Stimulated activated CD4-positive, alpha-beta T cell treated with anti-CD3 and anti-CD28 coated beads, Interleukin-2, amount 100 ng/mL, for 48 hours (primary cell): ENCODE data around the gene MGRN1.

Source experiments
- DNase-seq, 2 donors: peaks; one replicate each; pipeline ENCODE4 v3.0.0-alpha.2; 2020

MGRN1 gene

DNA sequence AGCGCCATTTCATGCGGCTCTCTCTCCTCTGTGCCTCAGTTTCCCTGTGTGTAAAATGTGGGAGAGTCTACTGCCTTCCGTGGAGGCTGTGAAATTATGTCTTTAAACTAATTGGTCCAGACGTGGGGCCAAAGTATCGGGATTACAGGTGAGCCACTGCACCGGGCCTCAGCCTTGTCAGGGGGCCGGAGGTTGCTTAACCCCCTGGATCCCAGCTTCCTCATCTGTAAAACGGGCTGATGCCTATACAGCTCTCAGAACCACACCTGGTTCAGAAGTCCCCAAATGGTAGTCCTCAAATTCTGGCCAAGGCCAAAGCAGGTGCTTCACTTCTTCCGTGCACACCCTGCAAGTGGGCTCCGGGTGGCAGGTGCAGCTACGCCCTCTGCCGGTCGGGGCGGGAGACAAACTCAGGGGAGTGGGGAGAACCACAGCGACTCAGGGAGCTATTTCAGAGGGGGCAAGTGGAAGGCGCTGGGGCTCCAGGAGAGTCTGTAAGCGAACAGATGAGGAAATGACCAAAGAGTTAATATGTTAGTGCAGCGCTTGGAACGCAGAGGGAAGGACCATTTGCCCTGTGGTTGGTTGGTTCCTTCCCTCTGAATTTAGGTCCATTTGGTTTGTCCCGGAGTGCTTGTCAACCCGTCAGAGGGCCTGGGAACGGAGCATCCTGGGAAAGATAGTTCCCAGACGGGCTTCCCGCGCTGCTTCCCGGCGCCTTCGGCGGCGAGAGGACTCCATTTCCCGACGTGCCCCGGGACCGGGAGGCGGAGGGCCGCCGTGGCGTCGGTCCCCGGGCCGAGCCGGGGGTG is at the start of gene MGRN1:
Gene MGRN1, plus strand, starts transcription at position 812 of the 812 bp plus-strand sequence. CDS start 135 bp downstream, outside the sequence.
- peak; percentile 87 to 90 for DNase-seq

DNA sequence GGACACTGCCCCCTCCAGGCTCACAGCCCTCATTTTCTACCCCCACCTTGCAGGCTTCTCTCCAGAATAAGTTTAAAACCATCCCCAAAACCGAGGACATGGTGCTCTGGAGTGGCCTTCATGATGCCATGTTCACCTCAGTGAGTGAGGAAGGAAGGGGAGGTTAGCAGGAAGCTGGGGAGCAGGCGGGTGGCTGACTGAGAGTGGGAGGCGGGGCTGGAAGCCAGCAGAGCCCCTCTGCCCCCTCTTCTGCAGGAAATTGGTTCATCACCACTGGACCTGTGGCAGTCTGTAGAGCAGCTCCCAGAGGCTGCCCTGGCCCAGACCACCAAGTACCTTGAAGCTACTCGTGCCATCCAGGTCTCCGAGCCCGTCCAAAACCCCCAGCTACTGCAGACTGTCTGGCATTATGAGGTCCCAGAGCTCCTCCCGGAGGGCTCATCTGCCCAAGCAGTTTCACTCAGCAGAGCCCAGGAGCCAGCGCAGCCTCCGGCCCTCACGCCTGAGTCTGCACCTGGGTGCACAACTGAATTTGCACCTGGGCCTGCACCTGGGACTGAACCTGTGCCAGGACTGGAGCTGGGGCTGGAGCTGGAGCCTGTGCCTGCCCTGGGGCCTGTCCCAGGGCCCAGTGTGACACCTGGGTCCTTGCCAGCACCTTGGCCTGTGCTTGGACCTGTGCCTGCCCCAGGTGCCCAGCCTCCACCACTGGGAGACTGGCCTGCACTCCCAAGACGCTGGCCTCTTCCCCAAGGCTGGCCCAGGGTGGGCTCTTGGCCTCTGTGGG is 49.5 kb upstream of the MGRN1 start:
- no peak for DNase-seq

- no peak for DNase-seq
These were observed 48.6 kb upstream of the MGRN1 start for GRCh38 chr16:4576008-4576407.

DNA sequence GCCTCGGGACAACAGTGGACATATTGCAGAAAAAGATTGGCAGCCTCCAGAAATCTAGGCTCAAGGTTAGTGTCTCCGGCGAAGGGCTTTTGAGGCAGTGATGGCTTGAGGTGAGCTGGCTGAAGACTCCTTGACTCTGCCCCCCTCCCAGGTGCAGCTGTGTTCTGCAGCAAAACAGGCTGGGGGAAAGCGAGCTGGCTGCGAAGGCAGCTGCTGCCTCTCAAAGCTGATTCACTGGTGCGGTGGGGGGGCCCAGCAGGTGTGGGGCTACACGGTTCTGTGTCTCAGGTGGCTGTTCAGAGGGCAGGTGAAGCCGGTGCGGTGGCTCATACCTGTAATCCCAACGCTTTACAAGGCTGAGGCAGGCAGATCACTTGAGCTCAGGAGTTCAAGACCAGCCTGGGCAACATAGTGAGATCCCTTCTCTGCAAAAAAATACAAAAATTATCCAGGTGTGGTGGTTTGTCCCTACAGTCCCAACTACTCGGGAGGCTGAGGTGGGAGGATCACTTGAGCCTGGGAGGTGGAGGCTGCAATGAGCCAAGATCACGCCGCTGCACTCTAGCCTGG is 45.6 kb upstream of the MGRN1 start:
- no peak for DNase-seq

DNA sequence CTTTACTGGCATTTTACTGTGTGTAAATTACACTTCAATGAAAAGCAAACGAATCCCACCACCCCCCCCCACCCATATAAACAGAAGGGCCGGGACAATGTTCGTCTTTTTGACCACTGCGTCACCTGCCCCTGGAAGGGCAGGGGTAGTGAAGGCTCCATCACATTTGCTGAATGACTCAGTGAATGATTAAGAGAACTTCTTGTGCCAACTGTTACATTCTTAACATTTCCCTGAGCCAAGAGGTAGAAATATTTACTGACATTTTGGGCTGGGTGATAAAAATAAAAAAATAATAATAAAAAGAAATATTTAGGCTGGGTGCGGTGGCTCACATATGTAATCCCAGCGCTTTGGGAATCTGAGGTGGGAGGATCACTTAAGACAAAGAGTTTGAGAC is 44.4 kb upstream of the MGRN1 start:
- no peak for DNase-seq

DNA sequence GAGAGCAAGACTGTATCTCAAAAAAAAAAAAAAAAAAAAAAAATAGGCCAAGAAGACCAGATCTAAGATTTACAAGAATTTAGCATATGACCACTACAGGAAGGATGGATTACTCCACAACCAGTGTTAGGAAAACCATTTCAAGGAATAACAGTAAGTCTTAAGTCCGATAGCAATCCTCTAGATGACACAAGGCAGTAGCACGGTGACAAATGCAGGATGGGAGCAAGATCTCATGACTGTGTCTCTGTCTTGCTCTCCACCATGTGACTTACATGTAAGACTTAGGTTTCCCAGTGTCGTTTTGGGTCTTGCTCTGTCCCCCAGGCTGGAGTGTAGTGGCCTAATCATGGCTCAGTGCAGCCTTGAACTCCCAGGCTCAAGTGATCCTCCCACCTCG is 40.7 kb upstream of the MGRN1 start:
- DNase-seq = no peak

DNA sequence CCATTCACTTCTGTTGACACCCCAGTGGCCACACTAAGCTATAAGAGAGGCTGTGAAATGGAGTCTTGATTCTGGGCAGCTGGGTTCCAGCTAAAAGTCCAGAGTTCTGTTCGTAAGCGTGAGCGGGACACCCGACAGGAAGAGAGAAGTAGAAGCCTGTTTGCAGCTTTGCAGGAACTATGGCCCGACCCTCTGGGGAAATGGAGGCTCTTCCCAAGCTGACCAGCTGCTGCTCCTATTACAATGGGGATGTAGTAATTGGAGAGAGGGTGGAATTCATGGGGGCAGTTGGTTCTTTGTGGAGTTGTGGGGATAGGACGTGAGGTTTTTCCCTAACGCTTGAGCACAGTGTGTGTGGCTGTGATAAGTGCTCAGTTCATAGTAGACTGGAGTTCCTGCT is 38.3 kb upstream of the MGRN1 start:
- DNase-seq = no peak

GRCh38 chr16:4588386-4588785 is 36.2 kb upstream of the MGRN1 start:
- DNase-seq = no peak

- DNase-seq = no peak
These were observed 35.7 kb upstream of the MGRN1 start for GRCh38 chr16:4588961-4589360.

GRCh38 chr16:4591191-4591590 is 33.4 kb upstream of the MGRN1 start:
- DNase-seq = no peak

DNA sequence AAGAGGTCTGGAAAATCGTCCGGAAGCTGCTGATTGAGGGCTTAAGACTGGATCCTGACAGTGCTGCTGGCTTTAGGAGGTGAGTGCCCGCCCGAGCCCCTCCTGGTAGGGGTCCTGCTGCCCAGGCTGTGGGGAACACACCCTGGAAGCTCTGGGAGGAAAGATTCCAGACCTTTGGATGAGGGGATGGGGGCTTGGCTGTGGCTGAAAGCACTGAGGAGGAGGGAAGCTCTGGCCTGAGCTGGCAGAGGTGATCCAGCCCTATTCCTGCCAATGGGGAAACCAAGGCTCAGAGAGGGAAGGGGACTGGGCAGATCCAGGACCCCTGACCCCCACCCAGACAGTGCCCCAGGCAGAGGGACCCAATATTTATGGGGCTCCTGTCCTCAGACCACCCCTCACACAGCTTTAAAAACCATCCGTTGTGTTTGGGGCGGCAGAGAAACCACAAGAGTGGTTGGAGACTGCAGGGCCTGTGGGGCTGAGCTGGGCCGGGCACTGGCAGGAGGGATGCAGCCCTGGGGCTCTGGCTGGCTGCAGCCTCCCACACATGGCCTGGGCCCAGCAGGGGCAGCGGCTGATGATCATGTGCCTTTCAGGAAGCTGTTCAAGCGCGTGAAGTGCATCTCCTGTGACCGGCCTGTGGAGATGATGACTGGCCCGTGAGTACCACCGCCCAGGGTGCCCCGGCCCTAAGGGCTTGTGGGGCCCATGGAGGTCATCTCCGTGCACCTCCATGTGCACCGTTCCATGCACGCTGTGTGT is 32.7 kb upstream of the MGRN1 start:
- DNase-seq = no peak

- no peak for DNase-seq
These were observed 31.5 kb upstream of the MGRN1 start for GRCh38 chr16:4593086-4593485.

- no peak for DNase-seq
These were observed 29.9 kb upstream of the MGRN1 start for GRCh38 chr16:4594433-4595410.

DNA sequence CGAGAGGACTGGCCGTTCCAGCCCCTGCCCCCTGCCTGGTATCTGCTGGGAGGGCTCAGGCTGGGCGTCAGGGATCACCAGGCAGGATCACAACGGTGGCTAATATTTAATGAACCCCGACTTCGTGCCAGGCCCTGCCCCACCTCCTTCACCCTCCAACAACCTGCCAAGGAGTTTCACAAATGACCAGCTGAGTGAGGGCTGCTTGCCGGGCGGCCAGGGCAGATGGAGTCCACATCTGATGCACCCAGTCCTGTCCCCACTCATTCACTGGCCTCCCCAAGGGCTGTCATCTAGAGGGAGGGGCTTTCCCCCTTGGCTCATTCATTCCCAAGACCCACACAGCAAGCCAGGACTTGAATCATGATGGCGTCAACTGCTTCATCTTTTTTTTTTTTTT is 27.5 kb upstream of the MGRN1 start:
- DNase-seq = no peak

DNA sequence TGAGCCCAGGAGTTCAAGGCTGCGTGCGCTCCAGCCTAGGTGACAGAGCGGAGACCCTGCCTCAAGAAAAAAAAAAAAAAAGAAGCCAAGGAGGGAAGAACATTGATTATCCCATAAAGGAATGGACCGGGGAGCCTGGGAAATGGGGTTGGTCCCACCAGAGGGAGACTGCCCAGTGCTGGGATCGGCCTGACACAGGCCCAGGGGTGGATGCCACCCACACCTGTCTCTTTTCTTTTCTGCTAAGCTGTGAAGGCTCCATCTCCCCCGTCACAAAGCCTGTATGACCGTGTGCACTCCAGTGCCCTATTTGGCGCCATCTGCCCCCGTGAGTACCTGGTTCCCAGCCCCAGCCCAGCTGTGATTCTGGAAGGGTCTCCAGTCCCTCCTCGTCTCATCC is 25.6 kb upstream of the MGRN1 start:
- DNase-seq = no peak

- no peak for DNase-seq
These were observed 25.1 kb upstream of the MGRN1 start for GRCh38 chr16:4599545-4599944.

DNA sequence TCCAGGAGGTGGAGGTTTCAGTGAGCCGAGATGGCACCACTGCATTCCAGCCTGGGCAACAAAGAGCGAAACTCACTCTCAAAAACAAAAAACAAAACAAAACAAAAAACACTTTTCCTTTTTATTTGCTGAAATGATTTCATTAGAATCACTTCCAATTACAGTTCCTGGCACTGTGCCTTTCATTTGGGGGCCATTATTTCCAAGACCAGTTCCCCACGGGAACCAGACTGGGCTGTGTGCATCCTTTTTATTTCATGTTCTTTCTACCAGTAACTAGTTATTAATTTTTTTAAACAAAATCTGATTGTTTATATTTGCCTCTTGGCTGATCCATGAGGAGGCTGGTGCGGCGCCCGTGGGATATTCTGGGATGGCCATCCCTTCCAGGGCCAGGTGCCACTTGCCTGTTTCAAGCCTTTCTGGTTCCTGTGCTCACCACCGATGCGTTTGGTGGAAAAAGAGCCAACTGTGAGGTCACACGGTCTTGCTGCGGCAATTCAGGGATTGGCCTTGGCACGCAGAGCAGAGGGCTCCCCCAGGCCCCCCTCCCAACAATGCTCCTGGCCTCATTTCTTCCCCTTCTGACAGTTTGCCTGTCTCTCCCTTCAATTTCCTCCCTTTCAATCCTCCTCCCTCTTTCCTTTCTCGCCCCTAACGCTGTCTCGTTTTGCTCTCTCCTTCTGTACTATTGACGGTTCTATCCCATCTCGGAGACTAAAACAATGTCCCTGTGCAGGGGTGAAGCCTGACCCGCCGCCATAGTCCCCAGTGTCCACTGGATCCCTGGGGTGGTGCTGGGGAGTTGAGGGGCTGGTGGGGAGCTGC is 23.4 kb upstream of the MGRN1 start:
- DNase-seq = no peak

DNA sequence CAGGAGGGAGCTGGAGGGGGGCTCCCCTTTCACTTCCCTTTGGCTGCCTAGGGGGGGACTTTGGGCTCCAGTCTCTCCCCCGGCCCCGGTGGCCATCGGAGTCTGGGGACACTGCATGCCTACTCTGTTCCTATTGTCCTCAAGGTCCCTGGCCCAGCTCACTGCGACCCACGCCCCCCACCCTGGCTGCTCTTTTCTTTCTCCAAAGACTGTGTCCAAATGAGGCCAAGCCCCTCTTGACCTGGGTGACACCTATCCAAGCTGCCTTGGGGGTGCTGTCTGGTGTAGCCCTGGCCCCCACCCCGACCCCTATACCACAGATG is 22.8 kb upstream of the MGRN1 start:
- no peak for DNase-seq

- no peak for DNase-seq
These were observed 22.3 kb upstream of the MGRN1 start for GRCh38 chr16:4602331-4602730.

DNA sequence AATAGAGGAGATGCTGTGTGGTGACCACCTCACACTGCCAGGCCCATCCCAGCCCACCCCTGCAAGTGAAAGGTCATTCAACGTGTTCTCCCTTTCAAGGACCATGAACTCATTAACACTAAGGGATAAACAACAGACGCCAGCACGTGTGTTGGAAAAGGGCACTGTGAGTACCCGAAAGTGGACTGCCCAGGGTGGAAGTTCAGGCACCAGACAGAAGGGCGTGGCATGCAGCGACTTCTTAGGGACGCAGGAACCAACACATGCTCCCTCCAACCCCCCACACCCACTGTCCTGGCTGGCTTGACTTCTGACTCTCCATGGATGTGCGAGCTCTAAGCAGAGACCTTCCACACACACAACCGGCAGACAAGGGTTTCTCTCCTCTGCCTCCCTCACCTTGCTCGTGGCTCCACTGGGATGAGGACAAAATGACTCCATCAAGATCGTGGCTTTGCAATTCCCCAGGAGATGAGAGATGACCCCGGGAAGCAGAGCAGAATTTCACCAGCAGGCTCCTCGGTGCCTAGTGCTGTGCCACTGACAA is 20.9 kb upstream of the MGRN1 start:
- no peak for DNase-seq

- DNase-seq = no peak
These were observed 20.2 kb upstream of the MGRN1 start for GRCh38 chr16:4604401-4604800.
